HG03354 (cell line): ENCODE results near the gene DMBT1.

Experiments used
- ATAC-seq: cut with Tn5 transposase; IDR thresholded peaks from one replicate; pipeline ENCODE4 v1.9.1; 2021; ENCODE audit warnings: mild to moderate bottlenecking; ENCODE audit not compliant: unreplicated experiment, poor library complexity, severe bottlenecking

DMBT1 gene

GRCh38 chr10:122560279-122560804, at the start of gene DMBT1:
Gene DMBT1, plus strand, starts transcription at chr10:122560754. Its CDS starts 17 bp downstream, at chr10:122560771.
- no peak for ATAC-seq

DNA sequence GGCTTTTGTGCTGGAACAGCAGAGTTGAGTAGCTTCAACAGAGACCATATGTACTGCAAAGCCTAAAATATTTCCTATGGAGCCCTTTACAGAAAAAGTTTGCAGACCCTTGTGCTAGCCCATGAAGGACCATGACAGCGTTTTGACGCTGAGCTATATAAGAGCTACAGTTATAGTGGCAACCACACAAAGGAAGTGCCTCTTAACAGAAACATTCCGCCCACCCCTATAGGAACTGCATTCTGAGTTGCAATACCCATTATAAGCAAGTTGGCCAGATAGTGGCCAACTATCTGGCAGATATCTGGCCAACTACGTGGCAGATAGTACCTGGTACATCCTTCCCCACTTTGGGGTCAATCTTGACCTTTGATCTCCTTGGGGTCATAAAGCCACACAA, 47.5 kb upstream of the DMBT1 start:
- ATAC-seq, result no peak

DNA sequence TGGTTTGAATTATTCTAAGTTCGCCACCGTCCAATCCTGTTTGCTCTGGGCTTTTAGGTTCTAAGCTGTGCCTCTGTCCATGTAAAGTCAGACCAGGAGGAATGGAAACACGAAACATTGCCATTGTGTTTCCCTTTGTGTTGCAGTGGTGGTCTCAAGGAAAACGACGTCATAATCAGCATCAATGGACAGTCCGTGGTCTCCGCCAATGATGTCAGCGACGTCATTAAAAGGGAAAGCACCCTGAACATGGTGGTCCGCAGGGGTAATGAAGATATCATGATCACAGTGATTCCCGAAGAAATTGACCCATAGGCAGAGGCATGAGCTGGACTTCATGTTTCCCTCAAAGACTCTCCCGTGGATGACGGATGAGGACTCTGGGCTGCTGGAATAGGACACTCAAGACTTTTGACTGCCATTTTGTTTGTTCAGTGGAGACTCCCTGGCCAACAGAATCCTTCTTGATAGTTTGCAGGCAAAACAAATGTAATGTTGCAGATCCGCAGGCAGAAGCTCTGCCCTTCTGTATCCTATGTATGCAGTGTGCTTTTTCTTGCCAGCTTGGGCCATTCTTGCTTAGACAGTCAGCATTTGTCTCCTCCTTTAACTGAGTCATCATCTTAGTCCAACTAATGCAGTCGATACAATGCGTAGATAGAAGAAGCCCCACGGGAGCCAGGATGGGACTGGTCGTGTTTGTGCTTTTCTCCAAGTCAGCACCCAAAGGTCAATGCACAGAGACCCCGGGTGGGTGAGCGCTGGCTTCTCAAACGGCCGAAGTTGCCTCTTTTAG, 46.3 kb upstream of the DMBT1 start:
- no peak for ATAC-seq

DNA sequence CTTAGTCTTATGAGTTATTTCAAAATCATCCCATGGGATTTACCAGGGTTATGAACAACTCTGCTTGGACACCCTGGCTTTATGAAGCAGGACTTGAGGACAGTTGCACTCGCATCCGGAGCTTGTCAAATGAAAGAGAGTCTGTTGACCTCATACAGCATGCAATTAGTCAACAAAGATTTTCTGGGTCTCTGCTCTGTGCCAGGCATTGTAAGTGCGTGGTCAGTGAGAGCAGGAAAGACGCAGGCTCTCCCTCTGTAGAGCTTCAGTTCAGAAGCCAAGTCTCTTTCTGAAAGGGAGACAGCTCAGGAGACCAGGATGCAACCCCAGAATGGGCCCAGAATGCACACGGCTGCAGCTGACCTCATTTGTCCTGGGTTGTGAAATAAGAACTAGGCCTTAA, 45.5 kb upstream of the DMBT1 start:
- ATAC-seq, result no peak

DNA sequence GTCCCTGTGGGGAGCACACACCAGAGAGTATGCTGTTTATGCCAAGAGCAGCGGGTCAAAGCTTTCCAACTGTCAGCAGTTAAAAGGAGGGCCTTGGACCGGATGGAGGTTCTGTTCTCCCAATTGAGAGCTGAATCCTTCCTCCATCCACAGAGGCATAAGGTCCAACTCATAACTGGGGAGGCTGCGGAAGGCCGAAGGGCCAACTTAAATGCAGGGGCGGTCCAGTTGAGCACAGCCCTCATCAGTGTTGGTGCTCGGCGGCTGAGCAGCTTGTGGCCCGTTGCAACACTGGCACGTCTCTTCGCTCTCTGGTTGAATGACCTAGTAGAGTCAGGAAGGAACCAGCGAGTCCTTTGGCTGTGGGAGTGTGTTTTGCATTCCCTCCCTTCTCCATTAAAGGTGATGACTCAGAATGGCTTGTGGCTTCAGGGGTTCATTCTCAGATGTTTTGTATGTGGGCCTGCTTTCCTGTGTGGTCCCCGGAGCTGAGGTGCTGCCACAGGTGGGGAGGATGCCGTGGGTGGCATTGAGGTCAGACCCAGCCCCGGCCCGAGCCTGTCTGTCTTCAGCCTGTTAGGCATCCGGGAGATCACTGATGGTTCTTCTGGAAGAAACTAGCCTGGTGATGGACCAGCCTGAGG, 44.8 kb upstream of the DMBT1 start:
- no peak for ATAC-seq

DNA sequence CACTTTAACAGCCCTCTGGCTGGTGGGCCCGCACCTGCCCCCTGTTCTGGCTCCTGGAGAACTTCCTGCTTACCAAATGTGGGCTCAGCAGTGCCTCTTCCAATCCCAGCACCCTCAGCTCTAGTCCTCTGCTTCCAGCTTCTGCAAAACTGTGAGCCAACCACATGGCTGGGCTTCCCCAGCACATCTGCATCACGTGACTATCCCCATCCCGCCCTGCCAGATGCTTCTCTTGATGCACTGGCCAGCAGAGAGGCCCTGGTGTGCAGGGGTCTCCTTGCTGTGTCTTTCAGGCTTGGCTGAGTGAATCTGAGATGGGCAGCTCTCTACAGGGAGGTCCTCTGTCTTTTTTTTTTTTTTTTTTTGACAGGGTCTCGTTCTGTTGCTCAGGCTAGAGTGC, 43.8 kb upstream of the DMBT1 start:
- ATAC-seq, result no peak

- ATAC-seq, result no peak
These were observed 41.4 kb upstream of the DMBT1 start for GRCh38 chr10:122519144-122519543.

GRCh38 chr10:122519873-122520272, 40.7 kb upstream of the DMBT1 start:
- no peak for ATAC-seq

- no peak for ATAC-seq
These were observed 39.5 kb upstream of the DMBT1 start for GRCh38 chr10:122521011-122521410.

DNA sequence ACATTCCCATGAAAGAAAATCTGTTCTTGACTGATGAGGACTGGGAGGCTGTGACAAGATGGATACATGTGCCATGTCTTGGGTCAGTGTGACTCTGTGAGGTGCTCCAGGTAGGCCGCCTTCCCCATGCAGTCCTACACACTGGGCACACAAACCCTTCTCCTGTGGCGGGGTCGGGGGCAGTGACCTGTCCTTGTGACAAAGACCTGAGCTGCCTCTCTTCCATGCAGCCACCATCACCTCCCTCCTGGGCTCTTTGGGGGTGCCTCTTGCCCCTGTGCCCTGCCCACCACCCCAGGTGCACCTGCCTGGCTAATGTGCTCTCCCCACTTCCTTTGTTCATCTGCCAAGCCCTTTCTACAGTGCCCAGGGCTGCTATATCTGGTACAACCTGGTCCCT, 35.7 kb upstream of the DMBT1 start:
- no peak for ATAC-seq

- ATAC-seq, result no peak
These were observed 34.8 kb upstream of the DMBT1 start for GRCh38 chr10:122525788-122526187.

DNA sequence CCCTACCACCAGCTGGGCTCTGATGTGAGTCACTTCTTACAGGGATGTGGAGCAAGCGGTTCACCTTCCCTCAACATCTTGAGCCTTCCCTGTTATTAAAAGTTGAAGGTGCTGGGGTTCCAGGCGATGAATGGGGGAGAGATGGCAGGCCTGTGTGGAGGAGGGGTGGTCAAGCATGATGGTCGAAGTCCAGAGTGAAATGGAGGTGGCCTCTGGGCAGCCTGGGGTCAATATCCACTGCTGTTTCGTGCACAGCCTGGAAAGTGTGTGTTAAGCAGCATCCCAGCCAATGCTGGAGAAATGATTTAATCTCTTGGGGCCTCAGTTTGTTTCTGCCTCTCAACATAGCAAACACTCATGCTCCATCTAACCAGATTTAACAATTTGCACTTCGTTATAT, 33.7 kb upstream of the DMBT1 start:
- no peak for ATAC-seq

DNA sequence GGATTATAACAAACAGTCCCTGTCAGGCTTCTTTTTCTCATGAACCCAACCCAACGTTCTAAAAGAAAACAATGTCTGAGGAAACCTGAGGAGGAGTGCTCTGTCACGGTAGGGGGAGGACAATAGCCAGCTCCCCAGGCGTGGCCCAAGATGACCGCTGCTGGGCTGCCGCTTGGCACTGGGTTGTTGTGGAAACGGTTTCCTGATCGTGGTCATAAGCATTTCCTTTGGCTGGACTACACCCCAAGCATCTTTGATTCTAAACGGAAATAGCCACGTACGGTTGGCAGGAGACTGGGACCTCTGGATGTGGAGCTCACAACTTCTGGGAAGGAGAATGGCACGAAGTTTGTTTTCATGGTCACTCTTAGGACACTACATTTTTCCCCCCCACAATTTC, 30.4 kb upstream of the DMBT1 start:
- ATAC-seq, result no peak

DNA sequence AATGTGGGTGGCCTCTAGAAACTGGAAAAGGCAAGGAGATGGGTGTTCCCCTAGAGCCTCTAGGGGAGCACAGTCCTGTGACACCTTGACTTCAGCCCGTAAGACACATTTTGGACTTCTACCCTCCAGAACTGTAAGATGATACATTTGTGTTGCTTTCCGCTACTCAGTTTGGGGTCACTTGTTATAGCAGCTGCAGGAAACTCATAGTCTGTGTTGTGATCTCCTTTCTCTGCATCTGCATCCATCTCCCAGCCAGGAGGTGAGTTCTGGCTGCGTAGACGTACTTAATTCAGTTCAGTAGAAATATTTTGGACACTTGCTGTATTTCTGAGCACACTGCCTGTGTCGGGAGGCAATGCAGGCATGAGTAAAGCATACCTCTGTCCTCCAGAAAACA, 29.3 kb upstream of the DMBT1 start:
- no peak for ATAC-seq

DNA sequence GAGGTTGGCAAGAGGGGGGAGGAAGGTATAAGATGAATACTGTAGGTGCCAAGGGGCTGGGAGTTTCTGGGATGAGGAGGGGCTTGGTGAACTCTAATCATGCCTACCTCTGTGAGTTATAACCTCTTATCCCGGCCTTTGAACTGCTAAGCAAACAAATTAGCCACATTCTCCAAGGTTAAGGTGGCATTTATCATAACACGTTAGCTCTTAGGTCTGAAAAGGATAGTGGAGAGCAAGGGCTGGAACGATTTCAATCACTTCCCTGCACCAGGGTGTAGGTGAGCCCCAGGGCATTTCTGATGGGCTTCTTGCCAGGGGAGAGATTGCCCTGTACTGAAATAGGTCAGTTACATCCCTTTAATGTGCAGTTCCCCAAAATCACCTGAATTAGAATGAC, 28.6 kb upstream of the DMBT1 start:
- ATAC-seq, result no peak

DNA sequence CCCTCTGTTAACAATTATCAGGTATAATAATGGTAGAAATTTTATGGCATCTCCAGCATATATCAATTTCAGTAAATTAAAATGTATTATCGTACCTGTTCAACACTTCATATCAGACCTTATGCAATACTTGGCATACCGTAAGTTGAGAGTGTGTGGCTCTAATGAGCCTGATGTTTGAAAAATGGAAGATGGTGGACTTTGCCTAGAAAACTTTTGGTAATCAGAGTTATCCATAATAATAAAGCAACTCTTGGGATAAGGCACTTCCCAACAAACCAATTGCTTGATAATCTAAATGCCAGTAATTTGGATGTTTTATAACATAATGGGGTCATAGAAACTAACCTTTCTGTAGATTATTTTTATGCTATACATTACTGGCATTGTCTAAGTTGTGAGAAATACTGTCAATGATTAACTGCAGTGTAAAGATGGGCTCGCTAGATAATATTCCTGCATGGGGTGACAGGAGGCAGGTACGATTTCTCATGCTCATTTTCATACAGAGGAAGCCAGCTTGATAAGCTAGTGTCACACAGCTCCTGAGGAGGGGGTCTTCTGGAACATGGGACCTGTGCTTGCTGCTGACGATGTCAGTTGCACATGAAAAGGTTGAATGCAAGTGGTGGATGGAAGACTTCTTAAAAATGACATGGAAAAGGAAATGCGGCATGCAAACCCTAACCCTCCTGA, 27.8 kb upstream of the DMBT1 start:
- no peak for ATAC-seq

- no peak for ATAC-seq
These were observed 23.0 kb upstream of the DMBT1 start for GRCh38 chr10:122537545-122537944.

GRCh38 chr10:122541541-122542002, 19.0 kb upstream of the DMBT1 start:
- ATAC-seq, result no peak

- ATAC-seq, result no peak
These were observed 16.7 kb upstream of the DMBT1 start for GRCh38 chr10:122543676-122544445.

GRCh38 chr10:122544493-122544892, 16.1 kb upstream of the DMBT1 start:
- no peak for ATAC-seq
